GM19467 (cell line): ENCODE measurements around the gene DNAJB14.
"Not testable (repeated sequence)": the region's sequence is repeated elsewhere in the genome, so short reads cannot be mapped to it uniquely, and the experiment has no call there.

Source experiments
- ATAC-seq: cut with Tn5 transposase; IDR thresholded peaks from one replicate; pipeline ENCODE4 v1.9.1; 2021; ENCODE audit warnings: mild to moderate bottlenecking, moderate library complexity; ENCODE audit not compliant: unreplicated experiment

DNAJB14 gene

GRCh38 chr4:99946356-99947189, at the start of gene DNAJB14:
TSS of gene DNAJB14 (minus strand) at chr4:99946618. CDS start at chr4:99946571, 47 bp downstream.
- ATAC-seq: peak; percentile 44

GRCh38 chr4:99991741-99992140, 45.3 kb upstream of the DNAJB14 start:
- ATAC-seq: no peak

GRCh38 chr4:99987681-99988080, 41.3 kb upstream of the DNAJB14 start:
- ATAC-seq: no peak

- no peak for ATAC-seq
Observed at GRCh38 chr4:99986792-99987191, 40.4 kb upstream of the DNAJB14 start.

GRCh38 chr4:99983289-99983943, 37.0 kb upstream of the DNAJB14 start:
- ATAC-seq: no peak

- no peak for ATAC-seq
Observed at GRCh38 chr4:99979872-99980271, 33.5 kb upstream of the DNAJB14 start.

- ATAC-seq: no peak
Observed at GRCh38 chr4:99971453-99972111, 25.2 kb upstream of the DNAJB14 start.

- no peak for ATAC-seq
Observed at GRCh38 chr4:99968330-99968729, 21.9 kb upstream of the DNAJB14 start.

GRCh38 chr4:99966692-99967091, 20.3 kb upstream of the DNAJB14 start:
- ATAC-seq: no peak

GRCh38 chr4:99965674-99966350, 19.4 kb upstream of the DNAJB14 start:
- no peak for ATAC-seq

- ATAC-seq: no peak
Observed at GRCh38 chr4:99965173-99965572, 18.8 kb upstream of the DNAJB14 start.

- no peak for ATAC-seq
Observed at GRCh38 chr4:99961711-99962110, 15.3 kb upstream of the DNAJB14 start.

GRCh38 chr4:99960648-99961047, 14.2 kb upstream of the DNAJB14 start:
- no peak for ATAC-seq

GRCh38 chr4:99958207-99958606, 11.8 kb upstream of the DNAJB14 start:
- not testable (repeated sequence) for ATAC-seq

- no peak for ATAC-seq
Observed at GRCh38 chr4:99950913-99951254, 4.5 kb upstream of the DNAJB14 start.

GRCh38 chr4:99949999-99950912, 3.8 kb upstream of the DNAJB14 start, which contains the start of gene H2AZ1:
TSS of gene H2AZ1 (minus strand) at chr4:99950275. CDS start at chr4:99950170, 105 bp downstream.
- ATAC-seq: peak; percentile 63

- ATAC-seq: peak; percentile 25
Observed at GRCh38 chr4:99949034-99949998, 2.9 kb upstream of the DNAJB14 start.

- no peak for ATAC-seq
Observed at GRCh38 chr4:99947608-99948007, 1.2 kb upstream of the DNAJB14 start.

- ATAC-seq: no peak
Observed at GRCh38 chr4:99947190-99947578, 766 bp upstream of the DNAJB14 start.
